ENCODE data around the gene NEK9.

DNA sequence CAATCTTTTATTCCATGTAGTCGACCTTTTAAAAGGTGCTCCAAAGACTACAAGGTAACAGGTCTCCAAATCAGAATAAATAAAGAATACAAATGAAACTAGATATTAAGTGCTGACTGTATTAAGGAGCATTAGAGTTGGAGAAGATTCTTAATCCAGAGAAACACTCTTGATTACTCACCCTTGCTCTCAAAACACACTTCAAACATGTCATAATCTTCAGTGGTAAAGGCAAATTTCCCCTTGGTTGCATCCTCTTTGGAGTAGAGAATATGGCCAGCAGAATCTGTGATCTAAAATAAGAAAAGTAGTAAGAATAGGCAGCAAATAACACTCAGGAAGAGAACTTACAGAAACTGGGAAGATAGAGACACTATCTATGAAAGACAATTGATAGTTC, 25.0 kb upstream of the NEK9 start:
- no peak for TF ChIP-seq ZNF423 (CRISPR knock-in tag; IDR thresholded peaks at IDR 0.05)
- no peak for TF ChIP-seq GABPB1 (CRISPR knock-in tag; IDR thresholded peaks at IDR 0.05)
- TF ChIP-seq, protein P1, sequence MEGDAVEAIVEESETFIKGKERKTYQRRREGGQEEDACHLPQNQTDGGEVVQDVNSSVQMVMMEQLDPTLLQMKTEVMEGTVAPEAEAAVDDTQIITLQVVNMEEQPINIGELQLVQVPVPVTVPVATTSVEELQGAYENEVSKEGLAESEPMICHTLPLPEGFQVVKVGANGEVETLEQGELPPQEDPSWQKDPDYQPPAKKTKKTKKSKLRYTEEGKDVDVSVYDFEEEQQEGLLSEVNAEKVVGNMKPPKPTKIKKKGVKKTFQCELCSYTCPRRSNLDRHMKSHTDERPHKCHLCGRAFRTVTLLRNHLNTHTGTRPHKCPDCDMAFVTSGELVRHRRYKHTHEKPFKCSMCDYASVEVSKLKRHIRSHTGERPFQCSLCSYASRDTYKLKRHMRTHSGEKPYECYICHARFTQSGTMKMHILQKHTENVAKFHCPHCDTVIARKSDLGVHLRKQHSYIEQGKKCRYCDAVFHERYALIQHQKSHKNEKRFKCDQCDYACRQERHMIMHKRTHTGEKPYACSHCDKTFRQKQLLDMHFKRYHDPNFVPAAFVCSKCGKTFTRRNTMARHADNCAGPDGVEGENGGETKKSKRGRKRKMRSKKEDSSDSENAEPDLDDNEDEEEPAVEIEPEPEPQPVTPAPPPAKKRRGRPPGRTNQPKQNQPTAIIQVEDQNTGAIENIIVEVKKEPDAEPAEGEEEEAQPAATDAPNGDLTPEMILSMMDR (IDR thresholded peaks at IDR 0.05), result no peak
- TF ChIP-seq CREB1 (CRISPR knock-in tag; IDR thresholded peaks at IDR 0.05), result no peak
- TF ChIP-seq, protein P2, sequence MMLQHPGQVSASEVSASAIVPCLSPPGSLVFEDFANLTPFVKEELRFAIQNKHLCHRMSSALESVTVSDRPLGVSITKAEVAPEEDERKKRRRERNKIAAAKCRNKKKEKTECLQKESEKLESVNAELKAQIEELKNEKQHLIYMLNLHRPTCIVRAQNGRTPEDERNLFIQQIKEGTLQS (CRISPR knock-in tag; conservative IDR thresholded peaks at IDR 0.05), result no peak
- TF ChIP-seq, protein P3, sequence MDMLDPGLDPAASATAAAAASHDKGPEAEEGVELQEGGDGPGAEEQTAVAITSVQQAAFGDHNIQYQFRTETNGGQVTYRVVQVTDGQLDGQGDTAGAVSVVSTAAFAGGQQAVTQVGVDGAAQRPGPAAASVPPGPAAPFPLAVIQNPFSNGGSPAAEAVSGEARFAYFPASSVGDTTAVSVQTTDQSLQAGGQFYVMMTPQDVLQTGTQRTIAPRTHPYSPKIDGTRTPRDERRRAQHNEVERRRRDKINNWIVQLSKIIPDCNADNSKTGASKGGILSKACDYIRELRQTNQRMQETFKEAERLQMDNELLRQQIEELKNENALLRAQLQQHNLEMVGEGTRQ (CRISPR knock-in tag; IDR thresholded peaks at IDR 0.05), result no peak
